Amniotic epithelial cell (primary cell): ENCODE data around the gene ARID1B.

ENCODE experiments used
- DNase-seq: peaks from one replicate; pipeline ENCODE4 v3.0.0-alpha.2; 2010; ENCODE audit warnings: low read depth

The ARID1B gene

DNA sequence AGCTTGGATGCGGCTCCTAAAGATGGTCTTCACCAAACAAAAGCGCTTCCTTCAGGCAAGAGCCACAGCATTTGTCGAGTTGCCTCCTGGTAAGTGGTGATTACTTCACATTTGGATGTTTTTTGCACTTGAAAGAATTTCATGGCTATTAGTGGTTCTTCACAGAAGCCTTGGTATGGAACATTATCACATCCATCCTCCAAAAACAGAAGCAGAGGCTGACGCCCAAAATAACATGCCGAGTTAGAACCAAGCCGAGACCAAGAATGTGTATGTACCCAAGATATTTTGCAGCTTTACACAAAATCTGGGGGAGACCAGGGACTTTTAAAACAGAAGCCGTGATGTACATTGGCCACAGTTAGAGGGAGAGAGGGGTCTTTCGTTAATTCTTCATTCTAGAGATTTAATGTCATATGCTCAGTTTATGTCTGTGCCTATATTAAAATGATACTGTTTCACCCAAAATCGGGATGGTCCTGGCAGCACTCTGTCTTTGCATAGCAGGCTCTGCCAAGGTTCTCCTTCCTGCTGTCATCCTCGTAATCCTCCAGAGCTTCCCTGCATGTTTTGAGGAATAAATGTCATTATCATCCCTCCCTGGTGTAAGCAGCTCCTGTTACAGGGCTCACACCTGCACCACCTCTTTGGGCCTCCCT, 436.9 kb downstream of the ARID1B start:
- DNase-seq, result no peak

GRCh38 chr6:157215717-157216116, 438.5 kb downstream of the ARID1B start:
- no peak for DNase-seq

DNA sequence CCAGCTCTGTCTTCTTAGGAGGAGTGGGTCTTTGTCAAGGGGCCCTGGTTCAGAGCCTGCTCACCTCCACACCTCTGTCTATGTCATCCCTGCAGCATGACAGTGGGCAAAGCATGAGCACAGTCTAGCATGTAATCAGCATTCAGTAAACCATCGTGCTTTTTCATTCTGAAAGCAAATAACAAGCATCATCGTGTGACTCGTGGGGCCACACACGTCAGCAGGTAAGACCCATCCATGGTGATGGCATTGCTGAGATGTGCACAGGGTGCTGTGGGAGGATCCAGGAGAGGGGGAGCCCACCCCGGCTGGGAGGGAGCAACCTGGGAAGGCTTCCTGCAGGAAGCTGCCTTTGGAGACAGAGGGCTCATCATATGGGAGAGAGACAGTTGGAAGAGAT, 439.4 kb downstream of the ARID1B start:
- no peak for DNase-seq

GRCh38 chr6:157217198-157217893, 440.2 kb downstream of the ARID1B start:
- no peak for DNase-seq

DNA sequence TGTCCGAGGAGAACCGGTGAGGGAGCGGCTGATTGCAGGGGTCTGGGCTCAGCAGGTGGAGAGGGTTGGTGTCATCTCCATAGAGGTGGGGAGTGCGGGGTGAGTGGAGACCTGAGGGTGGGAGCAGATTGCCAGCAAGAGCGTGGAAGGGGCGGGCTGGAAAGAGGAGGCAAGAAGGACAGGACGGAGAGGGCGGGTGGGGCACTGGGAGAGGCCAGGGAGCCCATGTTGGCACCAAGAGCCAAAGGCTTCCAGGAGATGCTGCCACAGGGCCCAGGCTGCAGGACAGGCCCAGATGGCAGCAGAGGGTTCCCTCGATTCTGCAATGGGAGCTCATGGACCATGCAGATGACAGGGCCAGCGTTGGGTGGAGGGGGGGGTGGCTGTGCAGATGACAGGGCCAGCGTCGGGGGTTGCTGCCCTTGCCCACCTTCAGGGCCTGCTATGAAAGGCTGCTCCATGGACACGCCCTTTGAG, 440.8 kb downstream of the ARID1B start:
- no peak for DNase-seq

DNA sequence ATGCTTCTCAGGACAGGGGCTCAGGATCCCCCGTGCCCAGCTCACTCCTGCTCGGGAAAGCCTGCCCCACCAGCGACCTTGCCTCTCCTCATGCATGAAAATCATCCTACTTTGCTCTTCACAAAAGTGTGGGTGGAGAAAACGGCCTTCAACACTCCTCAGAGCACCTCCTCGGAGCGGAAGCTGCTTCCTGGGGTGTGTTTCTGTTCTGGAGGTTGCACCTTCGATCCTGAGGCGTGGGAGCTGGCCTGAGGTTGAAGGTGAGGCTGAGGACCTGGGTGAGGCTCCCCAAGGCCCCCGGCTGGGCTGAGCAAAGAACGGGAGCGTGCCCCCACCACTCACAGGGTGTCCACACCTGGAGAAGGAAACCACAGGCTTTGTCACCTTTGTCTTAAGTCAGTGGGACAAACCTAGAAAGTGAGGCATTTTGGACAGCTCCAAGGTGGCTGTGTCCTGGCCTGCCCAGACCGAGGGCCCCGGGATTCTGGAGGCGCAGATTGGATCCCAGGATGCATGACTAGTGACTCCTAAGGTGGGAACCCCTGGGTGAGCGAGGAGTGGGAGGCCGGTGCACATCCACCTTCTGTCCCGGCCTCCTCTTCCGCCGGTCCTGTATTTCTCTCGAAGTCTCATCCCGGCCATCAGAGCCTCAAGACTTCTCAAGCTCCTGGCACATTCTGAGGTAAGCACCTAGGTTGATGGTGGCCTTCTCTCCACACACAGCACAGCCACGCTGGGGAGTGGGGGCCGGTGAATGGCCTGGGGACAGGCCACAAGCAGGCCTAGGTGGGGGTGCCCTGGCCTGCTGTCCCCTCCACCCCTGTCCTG, 441.4 kb downstream of the ARID1B start:
- DNase-seq, result no peak

DNA sequence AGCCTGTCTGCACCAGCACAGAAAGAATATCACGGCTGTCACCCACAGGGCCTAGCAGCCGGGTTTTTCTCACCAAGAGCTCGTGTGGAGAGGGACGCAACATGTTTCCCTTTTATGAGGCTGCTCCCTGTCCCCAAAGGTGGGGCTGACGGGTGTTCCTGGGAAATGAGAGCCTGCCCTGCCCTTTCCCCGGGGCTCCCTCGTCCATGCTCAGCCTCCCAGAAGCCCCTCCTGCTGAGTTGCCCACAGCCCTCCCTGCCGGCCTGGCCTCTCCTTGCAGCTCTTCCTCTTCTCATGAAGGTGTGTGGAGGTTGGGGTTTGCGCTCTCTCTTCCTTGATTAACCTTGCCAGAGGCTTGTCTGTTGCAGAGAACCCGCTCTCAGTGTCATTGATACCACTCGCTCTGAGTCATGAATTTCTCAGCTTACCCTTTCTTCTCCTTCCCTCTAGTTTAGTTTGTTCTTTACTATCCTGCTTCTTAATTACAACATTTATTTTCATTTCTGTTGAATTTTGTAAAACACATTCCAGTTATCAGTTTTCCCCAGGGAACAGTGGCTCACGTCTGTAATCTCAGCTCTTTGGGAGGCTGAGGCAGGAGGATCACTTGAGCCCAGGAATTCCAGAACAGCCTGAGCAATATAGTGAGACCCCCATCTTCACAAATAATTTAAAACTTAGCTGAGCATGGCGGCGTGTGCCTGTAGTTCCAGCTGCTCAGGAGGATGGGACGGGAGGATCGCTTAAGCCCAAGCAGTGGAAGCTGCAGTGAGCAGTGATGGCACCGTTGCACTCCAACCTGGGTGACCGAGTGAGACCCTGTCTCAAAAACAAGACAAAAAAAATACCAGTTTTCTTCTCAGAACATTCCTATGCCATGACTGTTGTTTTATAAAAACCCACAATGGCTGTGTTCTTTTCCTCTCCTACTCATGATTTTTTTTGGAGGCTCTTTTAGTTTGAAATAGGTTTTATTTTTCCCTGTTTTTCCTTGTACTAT, 442.3 kb downstream of the ARID1B start:
- peak; percentile 50 for DNase-seq

- DNase-seq, result no peak
Measured at GRCh38 chr6:157220485-157220884, 443.3 kb downstream of the ARID1B start.

DNA sequence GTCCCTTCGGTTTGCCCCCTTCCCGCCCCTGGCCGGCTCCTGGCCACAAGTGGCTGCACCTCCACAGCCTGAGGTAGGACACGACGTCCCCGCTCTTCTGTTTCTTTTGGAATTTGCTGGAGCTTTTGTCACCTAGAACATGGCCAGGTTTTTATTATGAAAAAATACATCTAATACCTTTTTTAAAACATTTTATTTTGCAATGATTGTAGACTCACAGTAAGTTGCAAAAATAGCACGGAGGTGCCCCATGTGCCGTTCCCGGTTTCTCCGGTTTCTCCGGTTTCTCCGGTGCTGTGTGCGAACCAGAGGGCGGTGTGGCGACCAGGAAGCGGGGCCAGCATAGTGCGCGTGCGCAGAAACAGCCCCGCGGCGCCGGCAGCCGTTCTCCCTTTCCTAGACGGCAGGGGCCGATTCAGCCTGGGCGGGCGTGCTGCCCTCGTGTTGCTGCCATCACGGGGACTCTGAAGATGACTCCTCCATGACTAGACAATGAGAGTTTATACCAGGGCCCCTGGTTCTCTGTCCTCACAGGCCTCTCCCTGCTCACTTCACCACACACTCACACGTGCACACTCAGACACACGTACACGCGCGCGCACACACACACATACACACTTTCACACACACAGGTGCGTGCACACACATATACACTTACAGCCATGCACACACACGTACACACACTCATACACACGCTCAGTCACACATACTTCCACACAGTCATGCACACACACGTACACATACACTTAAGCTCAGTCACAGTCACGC, 444.1 kb downstream of the ARID1B start:
- DNase-seq, result peak; percentile 58

GRCh38 chr6:157221817-157222175, 444.6 kb downstream of the ARID1B start:
- no peak for DNase-seq

GRCh38 chr6:157222201-157222981, 445.2 kb downstream of the ARID1B start:
- DNase-seq, result no peak

GRCh38 chr6:157223021-157223430, 445.8 kb downstream of the ARID1B start:
- DNase-seq, result no peak

- no peak for DNase-seq
Measured at GRCh38 chr6:157223511-157223910, 446.3 kb downstream of the ARID1B start.

DNA sequence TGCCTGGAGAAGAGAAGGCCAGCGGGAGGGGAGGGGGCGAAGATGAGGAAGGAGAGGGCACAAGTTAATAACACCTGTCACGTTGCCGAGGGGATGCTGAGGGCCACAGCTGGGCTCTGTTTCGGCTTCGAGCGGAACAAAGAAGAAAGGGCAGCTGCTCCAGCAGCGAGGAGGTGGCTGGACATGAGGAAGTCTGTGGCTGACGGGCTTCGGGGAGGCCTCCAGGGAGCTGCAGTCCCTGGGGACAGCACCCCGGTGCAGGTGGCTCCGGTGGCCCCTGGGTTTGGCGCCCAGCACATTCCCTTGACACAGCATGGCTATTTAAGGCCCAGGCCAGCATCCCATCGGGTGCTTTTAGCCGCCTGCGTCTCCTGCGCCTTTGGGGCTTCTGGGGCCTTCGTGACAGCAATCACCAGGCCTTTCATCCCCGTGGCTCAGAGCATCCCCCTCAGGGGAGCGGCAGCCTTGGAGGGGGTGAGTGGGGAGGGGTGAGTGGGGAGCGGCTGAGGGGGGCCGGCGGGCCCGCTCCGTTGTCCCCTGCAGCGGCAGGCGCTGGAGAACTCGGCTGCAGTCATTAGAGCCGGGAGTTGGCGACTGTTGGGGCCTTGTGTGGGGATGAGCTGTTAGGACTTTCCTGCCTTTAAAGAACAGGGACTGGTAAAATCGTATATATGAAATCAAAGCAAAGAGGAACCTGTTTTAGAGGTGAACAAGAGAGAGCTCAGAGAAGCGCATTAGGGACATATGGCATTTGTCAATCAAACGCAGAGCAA, 447.2 kb downstream of the ARID1B start:
- no peak for DNase-seq

DNA sequence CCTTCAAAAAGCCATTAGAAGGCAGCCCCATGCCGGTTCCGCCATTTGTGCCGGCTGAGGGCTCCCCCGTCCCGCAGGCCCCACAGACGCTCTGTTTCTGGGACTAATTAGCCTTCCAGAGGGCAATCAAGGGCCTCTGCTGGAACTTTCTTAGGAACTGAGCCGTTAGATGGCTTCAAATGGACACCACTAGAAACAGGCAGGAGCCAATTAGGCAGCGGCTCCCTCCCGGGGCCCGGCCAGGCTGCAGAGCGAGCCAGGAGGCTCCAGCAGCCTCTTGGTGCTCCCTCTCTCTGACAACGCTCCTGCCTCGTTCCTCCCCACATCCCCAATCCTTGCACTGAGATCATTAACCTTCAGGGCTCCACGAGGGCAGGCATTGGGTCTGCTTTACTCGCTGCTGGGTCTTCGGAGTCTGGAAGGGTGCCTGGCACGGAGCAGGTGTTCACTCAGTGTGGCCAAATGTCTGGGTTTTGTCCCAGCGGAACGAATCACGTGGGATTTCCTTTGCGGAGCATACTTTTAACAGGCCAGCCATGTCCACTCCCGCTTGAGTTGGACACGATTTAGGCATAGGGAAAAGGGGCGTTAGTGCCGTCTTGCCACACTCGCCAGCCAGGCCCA, 447.9 kb downstream of the ARID1B start:
- DNase-seq, result no peak

DNA sequence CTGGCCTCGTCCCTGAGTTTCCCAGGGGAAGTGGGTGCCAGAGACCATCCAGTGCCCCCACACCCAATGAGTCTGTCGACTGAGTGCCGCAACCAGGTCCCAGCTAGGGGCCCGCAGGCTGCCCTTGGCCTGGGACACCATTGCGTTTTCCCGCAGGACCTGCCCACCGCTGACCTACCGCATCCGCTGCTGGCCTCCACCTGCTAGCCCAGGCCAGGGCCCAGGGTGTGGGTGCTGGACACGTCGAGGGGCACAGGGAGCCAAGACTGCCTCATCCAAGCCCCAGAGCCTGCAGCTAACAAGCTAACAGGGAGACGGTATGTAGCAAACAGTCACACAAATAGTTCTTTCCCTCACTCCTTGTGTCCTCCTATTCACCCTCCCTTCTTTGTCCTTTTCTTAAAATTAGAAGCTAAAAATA, 448.4 kb downstream of the ARID1B start:
- no peak for DNase-seq

DNA sequence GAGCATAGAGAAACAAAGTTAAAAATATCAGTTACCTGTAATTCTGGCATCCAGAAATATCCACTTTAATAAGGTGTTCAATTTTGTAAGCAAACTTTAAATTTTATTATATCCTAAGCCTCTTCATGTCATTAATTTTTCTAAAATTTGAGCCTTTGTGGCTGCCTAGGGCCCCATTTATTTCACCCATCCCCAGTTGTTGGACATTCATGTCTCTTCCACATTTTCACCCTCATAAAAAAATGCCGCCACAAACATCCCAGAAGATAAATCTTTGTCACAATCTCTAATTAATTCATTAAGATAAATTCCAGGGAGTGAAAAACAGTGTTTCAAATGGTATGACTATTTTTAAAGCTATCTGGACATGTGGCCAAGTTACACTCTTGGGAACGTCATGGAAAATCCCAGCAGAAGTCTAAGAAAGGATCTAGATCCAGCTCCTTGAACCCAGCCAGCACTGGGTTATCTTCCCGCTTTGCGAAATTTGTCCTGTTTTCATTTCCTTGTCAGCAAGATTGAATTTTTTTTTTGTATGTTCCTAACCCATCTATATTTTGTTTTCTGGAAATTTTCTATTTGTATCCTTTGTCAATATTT, 448.9 kb downstream of the ARID1B start:
- DNase-seq, result peak; percentile 94

GRCh38 chr6:157226761-157227160, 449.6 kb downstream of the ARID1B start:
- DNase-seq, result peak; percentile 79
